SJSA1 (cell line): Measurements from ENCODE around the gene RAB5B. TPM values are rescaled to one million over a fixed set of nuclear protein-coding genes. Genes with fewer than 3 reads are reported as not detected.
"Not testable (repeated sequence)": the region's sequence is repeated elsewhere in the genome, so short reads cannot be mapped to it uniquely, and the experiment has no call there.

Experiments
- DNase-seq, 2 experiments: peaks; one replicate each; pipeline ENCODE4 v3.0.0-alpha.2; 2015 to 2020; ENCODE audit warnings: low spot score in 2 of 2, low read depth in 1 of 2
- H3K27ac ChIP-seq: fragments of 250-450 bp; sonication (Bioruptor Pico); 2 replicates; pipeline ENCODE4 v1.5.1; 2020; ENCODE audit warnings: mild to moderate bottlenecking, moderate library complexity
- H3K27me3 ChIP-seq: fragments of 250-450 bp; sonication (Bioruptor Pico); replicated peaks from 2 replicates; pipeline ENCODE4 v1.5.1; 2020; ENCODE audit warnings: mild to moderate bottlenecking, moderate library complexity
- H3K36me3 ChIP-seq: fragments of 250-450 bp; sonication (Bioruptor Pico); 2 replicates; pipeline ENCODE4 v1.5.1; 2020; ENCODE audit warnings: mild to moderate bottlenecking
- H3K4me1 ChIP-seq: fragments of 250-450 bp; sonication (Bioruptor Pico); replicated peaks from 2 replicates; pipeline ENCODE4 v1.6.1; 2021; ENCODE audit warnings: mild to moderate bottlenecking
- H3K4me3 ChIP-seq: fragments of 250-450 bp; sonication (Bioruptor Pico); 2 replicates; pipeline ENCODE4 v1.5.1; 2020; ENCODE audit warnings: mild to moderate bottlenecking
- H3K9me3 ChIP-seq: fragments of 250-450 bp; sonication (Bioruptor Pico); replicated peaks from 2 replicates; pipeline ENCODE4 v1.5.1; 2020; ENCODE audit warnings: mild to moderate bottlenecking
- total RNA-seq: library from RNA; depleted of rRNA; stranded (reverse); fragments of >200 nt; shearing (Covaris generic); gene quantifications from 2 replicates; pipeline ENCODE4 v1.2.3, GENCODE V29; 2014

RAB5B gene
- total RNA-seq, 1 experiment from 2014 or later, result 33.0 TPM

DNA sequence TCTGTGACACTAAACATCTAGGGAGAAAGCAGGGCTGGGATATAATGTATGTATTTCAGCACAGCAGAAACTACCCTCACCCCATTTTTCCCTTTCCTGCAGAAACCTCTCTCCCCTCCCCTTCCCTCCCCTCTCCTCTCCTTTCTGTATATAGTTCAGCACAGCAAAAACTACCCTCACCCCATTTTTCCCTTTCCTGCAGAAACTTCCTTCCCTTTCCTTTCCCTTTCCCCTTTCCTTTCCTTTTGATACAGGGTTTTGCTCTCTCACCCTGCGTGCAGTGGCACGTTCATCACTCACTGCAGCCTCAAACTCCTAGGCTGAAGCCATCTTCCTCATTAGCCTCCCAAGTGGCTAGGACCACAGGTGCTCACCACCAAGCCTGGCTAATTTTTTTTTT lies 10.1 kb upstream of the RAB5B start:
- no peak for DNase-seq
- Histone ChIP-seq H3K27me3 (no peaks in the 10 kb centered on the region), H3K36me3 (peaks cover 10% of the 10 kb centered on the region), H3K4me3 (no peak overlapping the region), H3K27ac (no peak overlapping the region), H3K4me1 (peaks cover 16% of the 10 kb centered on the region), H3K9me3 (no peaks in the 10 kb centered on the region)

- Histone ChIP-seq H3K36me3 (peaks cover 20% of the 10 kb centered on the region), H3K9me3 (no peaks in the 10 kb centered on the region), H3K4me1 (peaks cover 16% of the 10 kb centered on the region), H3K4me3 (no peak overlapping the region), H3K27me3 (no peaks in the 10 kb centered on the region), H3K27ac (no peak overlapping the region)
- DNase-seq, result no peak
Measured at GRCh38 chr12:55965240-55965639, 8.6 kb upstream of the RAB5B start.

DNA sequence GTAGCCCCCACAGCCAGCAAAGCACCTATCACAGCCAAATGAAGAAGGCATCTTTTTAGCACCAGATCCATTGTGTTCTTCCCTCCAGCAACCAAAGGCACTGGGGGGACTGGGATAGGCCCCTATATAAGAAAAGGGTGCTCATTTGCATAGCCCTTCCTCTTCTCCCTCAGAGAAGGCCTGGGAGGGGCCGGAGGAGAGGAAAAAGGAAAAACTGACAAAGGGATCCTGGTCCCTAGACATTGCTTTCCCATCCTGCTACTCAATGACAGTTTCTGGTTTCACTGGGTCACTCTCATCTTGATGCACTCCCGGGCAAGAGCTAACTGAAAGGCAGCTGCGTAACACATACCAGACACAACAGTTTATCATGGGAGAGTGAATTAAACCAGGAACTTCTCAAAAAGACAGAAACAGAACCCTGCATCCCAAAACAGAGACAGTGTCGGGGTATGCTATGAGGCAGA lies 7.9 kb upstream of the RAB5B start, which contains the start of gene PMEL:
Gene PMEL (minus strand): TSS at position 102 of the 467 bp plus-strand sequence. CDS start 31 bp downstream, at position 71.
- DNase-seq, result no peak

GRCh38 chr12:55966408-55967281 lies 7.2 kb upstream of the RAB5B start, which contains the start of gene CDK2:
CDK2 (plus strand) TSS chr12:55966830; CDS start chr12:55967009, 179 bp downstream.
- no peaks in the 10 kb centered on the region for H3K9me3 ChIP-seq

More for the DNA sequence above, 7.9 kb upstream of the RAB5B start, which contains the start of gene PMEL:
- H3K4me1 ChIP-seq, result peaks cover 16% of the 10 kb centered on the region
- H3K27ac ChIP-seq, result peak within 1 kb of the TSS; percentile 57
- H3K9me3 ChIP-seq, result no peaks in the 10 kb centered on the region
- H3K4me3 ChIP-seq, result peak within 1 kb of the TSS; percentile 60
- H3K27me3 ChIP-seq, result no peaks in the 10 kb centered on the region
- peaks cover 27% of the 10 kb centered on the region for H3K36me3 ChIP-seq

GRCh38 chr12:55969356-55969755 lies 4.5 kb upstream of the RAB5B start:
- peaks cover 31% of the 10 kb centered on the region for H3K4me1 ChIP-seq
- no peak overlapping the region for H3K4me3 ChIP-seq
- H3K36me3 ChIP-seq, result peaks cover 48% of the 10 kb centered on the region
- no peaks in the 10 kb centered on the region for H3K27me3 ChIP-seq
- DNase-seq, result no peak
- no peak overlapping the region for H3K27ac ChIP-seq
- no peaks in the 10 kb centered on the region for H3K9me3 ChIP-seq

More at GRCh38 chr12:55966408-55967281, 7.2 kb upstream of the RAB5B start, which contains the start of gene CDK2:
- H3K4me3 ChIP-seq, result peak within 1 kb of the TSS; percentile 60
- no peaks in the 10 kb centered on the region for H3K27me3 ChIP-seq
- peak; percentile 84 to 92 for DNase-seq
- H3K36me3 ChIP-seq, result peaks cover 34% of the 10 kb centered on the region
- peaks cover 19% of the 10 kb centered on the region for H3K4me1 ChIP-seq
- H3K27ac ChIP-seq, result peak within 1 kb of the TSS; percentile 57

DNA sequence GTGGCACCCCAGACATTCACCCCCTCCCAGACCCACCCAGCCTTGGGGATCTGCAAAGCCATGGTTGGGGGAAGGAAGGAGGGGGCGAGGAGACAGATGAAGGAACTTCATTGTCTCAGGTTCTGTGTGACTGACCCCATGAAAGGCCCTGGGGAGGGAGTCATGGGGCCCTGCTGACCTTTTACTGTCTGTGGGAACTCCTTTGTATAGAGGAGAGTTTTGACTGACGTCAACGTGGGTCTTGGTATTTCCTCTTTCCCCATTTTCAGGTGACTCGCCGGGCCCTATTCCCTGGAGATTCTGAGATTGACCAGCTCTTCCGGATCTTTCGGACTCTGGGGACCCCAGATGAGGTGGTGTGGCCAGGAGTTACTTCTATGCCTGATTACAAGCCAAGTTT lies 3.1 kb upstream of the RAB5B start:
- no peak for DNase-seq
- Histone ChIP-seq H3K36me3 (peaks cover 48% of the 10 kb centered on the region), H3K4me3 (no peak overlapping the region), H3K27ac (no peak overlapping the region), H3K4me1 (peaks cover 35% of the 10 kb centered on the region), H3K9me3 (no peaks in the 10 kb centered on the region), H3K27me3 (no peaks in the 10 kb centered on the region)

DNA sequence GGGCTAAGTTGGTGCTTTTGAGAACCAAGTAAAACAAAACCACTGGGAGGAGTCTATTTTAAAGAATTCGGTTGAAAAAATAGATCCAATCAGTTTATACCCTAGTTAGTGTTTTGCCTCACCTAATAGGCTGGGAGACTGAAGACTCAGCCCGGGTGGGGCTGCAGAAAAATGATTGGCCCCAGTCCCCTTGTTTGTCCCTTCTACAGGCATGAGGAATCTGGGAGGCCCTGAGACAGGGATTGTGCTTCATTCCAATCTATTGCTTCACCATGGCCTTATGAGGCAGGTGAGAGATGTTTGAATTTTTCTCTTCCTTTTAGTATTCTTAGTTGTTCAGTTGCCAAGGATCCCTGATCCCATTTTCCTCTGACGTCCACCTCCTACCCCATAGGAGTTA lies 1.8 kb upstream of the RAB5B start:
- Histone ChIP-seq H3K9me3 (no peaks in the 10 kb centered on the region), H3K4me1 (peaks cover 30% of the 10 kb centered on the region), H3K36me3 (peaks cover 53% of the 10 kb centered on the region), H3K4me3 (no peak overlapping the region), H3K27me3 (no peaks in the 10 kb centered on the region), H3K27ac (peak overlapping the region; percentile 58)
- peak; percentile 60 to 63 for DNase-seq

DNA sequence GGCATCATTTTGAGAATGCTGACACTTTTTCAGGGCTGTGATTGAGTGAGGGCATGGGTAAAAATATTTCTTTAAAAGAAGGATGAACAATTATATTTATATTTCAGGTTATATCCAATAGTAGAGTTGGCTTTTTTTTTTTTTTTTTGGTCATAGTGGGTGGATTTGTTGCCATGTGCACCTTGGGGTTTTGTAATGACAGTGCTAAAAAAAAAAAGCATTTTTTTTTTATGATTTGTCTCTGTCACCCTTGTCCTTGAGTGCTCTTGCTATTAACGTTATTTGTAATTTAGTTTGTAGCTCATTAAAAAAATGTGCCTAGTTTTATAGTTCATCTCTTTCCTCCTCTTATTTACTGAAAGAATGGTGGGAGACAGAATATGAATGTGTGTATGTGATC lies 1.4 kb upstream of the RAB5B start:
- no peak for DNase-seq
- Histone ChIP-seq H3K9me3 (no peaks in the 10 kb centered on the region), H3K4me3 (peak overlapping the region; percentile 35), H3K27me3 (no peaks in the 10 kb centered on the region), H3K27ac (peak overlapping the region; percentile 58), H3K4me1 (peaks cover 28% of the 10 kb centered on the region), H3K36me3 (peaks cover 53% of the 10 kb centered on the region)

GRCh38 chr12:55972911-55973598 lies 823 bp upstream of the RAB5B start:
- H3K27ac ChIP-seq, result peak overlapping the region; percentile 58
- peaks cover 50% of the 10 kb centered on the region for H3K36me3 ChIP-seq
- DNase-seq, result no peak
- peaks cover 22% of the 10 kb centered on the region for H3K4me1 ChIP-seq
- no peaks in the 10 kb centered on the region for H3K27me3 ChIP-seq
- H3K9me3 ChIP-seq, result no peaks in the 10 kb centered on the region
- H3K4me3 ChIP-seq, result peak overlapping the region; percentile 35

- Histone ChIP-seq H3K4me3 (peak overlapping the region; percentile 77), H3K4me1 (peaks cover 19% of the 10 kb centered on the region), H3K27me3 (no peaks in the 10 kb centered on the region), H3K27ac (peak overlapping the region; percentile 57), H3K9me3 (no peaks in the 10 kb centered on the region), H3K36me3 (peaks cover 41% of the 10 kb centered on the region)
- peak in 1 of 2 experiments; percentile 15 for DNase-seq
Measured at GRCh38 chr12:55974308-55974730, 441 bp downstream of the RAB5B start.

GRCh38 chr12:55978393-55978792 lies 4.5 kb downstream of the RAB5B start:
- DNase-seq, result no peak
- H3K9me3 ChIP-seq, result no peaks in the 10 kb centered on the region
- 0 out of 2 replicates have a peak, but pooled peaks cover 3% of the 10 kb centered on the region for H3K4me1 ChIP-seq
- no peak overlapping the region for H3K27ac ChIP-seq
- no peaks in the 10 kb centered on the region for H3K27me3 ChIP-seq
- H3K4me3 ChIP-seq, result no peak overlapping the region
- H3K36me3 ChIP-seq, result peaks cover 31% of the 10 kb centered on the region

GRCh38 chr12:55979069-55979468 lies 5.2 kb downstream of the RAB5B start:
- H3K4me1 ChIP-seq, result 0 out of 2 replicates have a peak, but pooled peaks cover 3% of the 10 kb centered on the region
- no peak for DNase-seq
- H3K27me3 ChIP-seq, result no peaks in the 10 kb centered on the region
- H3K4me3 ChIP-seq, result no peak overlapping the region
- H3K9me3 ChIP-seq, result no peaks in the 10 kb centered on the region
- H3K27ac ChIP-seq, result no peak overlapping the region
- H3K36me3 ChIP-seq, result peaks cover 30% of the 10 kb centered on the region

DNA sequence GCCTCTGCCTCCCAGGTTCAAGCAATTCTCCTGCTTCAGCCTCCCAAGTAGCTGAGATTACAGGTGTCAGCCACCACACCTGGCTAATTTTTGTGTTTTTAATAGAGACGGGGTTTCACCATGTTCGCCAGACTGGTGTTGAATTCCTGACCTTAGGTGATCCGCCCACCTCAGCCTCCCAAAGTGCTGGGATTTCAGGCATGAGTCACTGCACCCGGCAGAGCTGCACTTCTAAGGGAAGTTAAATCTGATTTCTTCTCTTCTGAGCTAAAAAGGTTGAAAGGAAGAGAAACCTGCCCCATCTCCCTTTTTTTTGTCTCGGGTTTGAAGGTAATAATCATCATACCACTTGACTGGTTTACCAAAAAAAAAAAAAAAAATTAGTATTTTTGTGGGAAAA lies 8.0 kb downstream of the RAB5B start:
- not testable (repeated sequence) for H3K27ac ChIP-seq, DNase-seq, H3K4me3 ChIP-seq, H3K27me3 ChIP-seq, H3K9me3 ChIP-seq, H3K4me1 ChIP-seq
- H3K36me3 ChIP-seq, result peaks cover 41% of the 10 kb centered on the region
